ENCODE results near the gene NOXRED1.

The NOXRED1 gene

GRCh38 chr14:77423423-77423822 lies at the start of gene NOXRED1:
NOXRED1 (minus strand) TSS chr14:77423523; CDS start chr14:77422889, 634 bp downstream.
- no peak for TF ChIP-seq CTCF (IDR thresholded peaks at IDR 0.05; ENCODE audit: borderline replicate concordance, insufficient read depth, low read depth, low read length)
- no peak within 1 kb of the TSS for H3K4me3 ChIP-seq (ENCODE audit: low read depth, low read length)

- no peak overlapping the region for H3K4me3 ChIP-seq (ENCODE audit: low read depth, low read length)
- no peak for TF ChIP-seq CTCF (IDR thresholded peaks at IDR 0.05; ENCODE audit: borderline replicate concordance, insufficient read depth, low read depth, low read length)
Observed at GRCh38 chr14:77470224-77470870, 47.0 kb upstream of the NOXRED1 start.

- no peak for TF ChIP-seq CTCF (IDR thresholded peaks at IDR 0.05; ENCODE audit: borderline replicate concordance, insufficient read depth, low read depth, low read length)
- no peak overlapping the region for H3K4me3 ChIP-seq (ENCODE audit: low read depth, low read length)
Observed at GRCh38 chr14:77469539-77469938, 46.2 kb upstream of the NOXRED1 start.

GRCh38 chr14:77469067-77469505 lies 45.8 kb upstream of the NOXRED1 start:
- TF ChIP-seq CTCF (IDR thresholded peaks at IDR 0.05; ENCODE audit: borderline replicate concordance, insufficient read depth, low read depth, low read length), result no peak
- H3K4me3 ChIP-seq (ENCODE audit: low read depth, low read length), result no peak overlapping the region

GRCh38 chr14:77467801-77468200 lies 44.5 kb upstream of the NOXRED1 start:
- TF ChIP-seq CTCF (IDR thresholded peaks at IDR 0.05; ENCODE audit: borderline replicate concordance, insufficient read depth, low read depth, low read length), result no peak
- no peak overlapping the region for H3K4me3 ChIP-seq (ENCODE audit: low read depth, low read length)

GRCh38 chr14:77459072-77459723 lies 35.9 kb upstream of the NOXRED1 start:
- peak; percentile 67; the same call in 1 of the 2 replicates for TF ChIP-seq CTCF (IDR thresholded peaks at IDR 0.05; ENCODE audit: borderline replicate concordance, insufficient read depth, low read depth, low read length)

More at GRCh38 chr14:77459072-77459723, 35.9 kb upstream of the NOXRED1 start:
- H3K4me3 ChIP-seq (ENCODE audit: low read depth, low read length), result peak overlapping the region; percentile 85

Data from GM12875 (cell line).